Measurements from ENCODE around the gene CASQ2. TPM values are rescaled to one million over a fixed set of nuclear protein-coding genes. Genes with fewer than 3 reads are reported as not detected.

CASQ2 gene
- total and polyA plus RNA-seq, 2 of the 4 experiments (the other 2 are of a cell fraction), result not detected

DNA sequence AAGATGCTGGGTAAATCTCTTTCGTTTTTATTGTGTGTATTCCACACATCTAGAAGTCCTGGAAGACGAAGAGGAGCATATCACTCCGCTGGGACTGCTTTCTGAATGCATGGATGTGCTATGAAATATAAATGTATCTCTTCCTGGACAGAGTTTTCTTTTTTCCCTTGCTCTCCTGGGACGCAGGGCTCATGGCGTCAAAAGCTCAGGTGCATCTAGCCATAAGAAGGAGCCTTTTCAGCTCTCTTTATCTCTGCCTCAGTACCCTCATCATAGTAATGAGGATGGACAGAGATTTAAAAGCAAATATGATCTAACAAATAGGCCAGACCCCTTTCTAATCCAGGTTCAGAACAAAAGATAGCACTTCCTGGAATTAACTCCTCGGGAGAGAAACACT lies 27.5 kb upstream of the CASQ2 start:
- Histone ChIP-seq H3K56ac (ENCODE audit: extremely low read depth, insufficient read depth, low read length) (no peak overlapping the region), H3K18ac (ENCODE audit: low read depth, low read length) (no peak overlapping the region), H3K23ac (ENCODE audit: low read depth, low read length) (no peak overlapping the region), H2BK5ac (ENCODE audit: low read depth, low read length, poor library complexity, severe bottlenecking) (no peak overlapping the region), H3K36me3 (ENCODE audit: control insufficient read depth, insufficient read depth, low read length) (no peaks in the 10 kb centered on the region), H3K4me1 (ENCODE audit: control insufficient read depth, insufficient read depth, low read length) (no peaks in the 10 kb centered on the region), H4K5ac (ENCODE audit: low read depth, low read length) (no peak overlapping the region), H3K79me1 (ENCODE audit: low read depth in 1 of 2, low read length in 2 of 2) (no peaks in the 10 kb centered on the region), H2BK15ac (ENCODE audit: low read depth, low read length) (no peak overlapping the region), H3K4ac (ENCODE audit: low read depth, low read length) (no peak overlapping the region), H2AK5ac (ENCODE audit: low read depth, low read length) (no peak overlapping the region), H2BK120ac (ENCODE audit: low read depth, low read length) (no peak overlapping the region), H3K9ac (ENCODE audit: low read depth, low read length) (no peak overlapping the region), H4K8ac (ENCODE audit: low read depth in 2 of 2, low read length in 2 of 2) (no peak overlapping the region), H3K9me3 (ENCODE audit: control insufficient read depth, insufficient read depth, low read length) (no peaks in the 10 kb centered on the region), H3K9me1 (ENCODE audit: insufficient read depth, low read length) (no peaks in the 10 kb centered on the region), H3K27me3 (ENCODE audit: control insufficient read depth, insufficient read depth, low read length) (peaks cover 10% of the 10 kb centered on the region), H2AFZ (replicated peaks; ENCODE audit: low read length, poor library complexity) (no peak overlapping the region), H4K20me1 (ENCODE audit: insufficient read depth, low read length) (no peaks in the 10 kb centered on the region), H3K27ac (ENCODE audit: insufficient read depth, low read length) (no peak overlapping the region), H3K4me2 (ENCODE audit: low read depth, low read length) (no peak overlapping the region), H3K4me3 (ENCODE audit: insufficient read depth, low read depth, low read length) (no peak overlapping the region), H2AK9ac (replicated peaks; ENCODE audit: low read depth, low read length, poor library complexity) (no peak overlapping the region), H3K14ac (replicated peaks; ENCODE audit: low read depth, low read length) (no peak overlapping the region), H4K91ac (ENCODE audit: insufficient read depth, low read depth, low read length) (no peak overlapping the region), H2BK20ac (ENCODE audit: low read depth, low read length) (no peak overlapping the region)
- DNase-seq (no peak), ATAC-seq (ENCODE audit: low read depth) (no peak)
- intact Hi-C loops (cut with micrococcal nuclease) (no loop called here), dilution Hi-C loops (cut with HindIII; ENCODE audit: low sequenced_read_pairs, unreplicated experiment) (no loop called here), in situ Hi-C loops (cut with MboI; ENCODE audit: low sequenced_read_pairs) (no loop called here)
- CTCF ChIA-PET, result no interaction called here
- no CpG with 5 or more reads among the region's 6 CpGs for WGBS, 2 experiments (ENCODE audit: extremely low coverage in 2 of 2, insufficient read length in 1 of 2)
- no TSS peak for BruUV-seq (replicated peaks)
- POLR2A ChIA-PET (ENCODE audit: unreplicated experiment), result no interaction called here
- TF ChIP-seq, protein P1, sequence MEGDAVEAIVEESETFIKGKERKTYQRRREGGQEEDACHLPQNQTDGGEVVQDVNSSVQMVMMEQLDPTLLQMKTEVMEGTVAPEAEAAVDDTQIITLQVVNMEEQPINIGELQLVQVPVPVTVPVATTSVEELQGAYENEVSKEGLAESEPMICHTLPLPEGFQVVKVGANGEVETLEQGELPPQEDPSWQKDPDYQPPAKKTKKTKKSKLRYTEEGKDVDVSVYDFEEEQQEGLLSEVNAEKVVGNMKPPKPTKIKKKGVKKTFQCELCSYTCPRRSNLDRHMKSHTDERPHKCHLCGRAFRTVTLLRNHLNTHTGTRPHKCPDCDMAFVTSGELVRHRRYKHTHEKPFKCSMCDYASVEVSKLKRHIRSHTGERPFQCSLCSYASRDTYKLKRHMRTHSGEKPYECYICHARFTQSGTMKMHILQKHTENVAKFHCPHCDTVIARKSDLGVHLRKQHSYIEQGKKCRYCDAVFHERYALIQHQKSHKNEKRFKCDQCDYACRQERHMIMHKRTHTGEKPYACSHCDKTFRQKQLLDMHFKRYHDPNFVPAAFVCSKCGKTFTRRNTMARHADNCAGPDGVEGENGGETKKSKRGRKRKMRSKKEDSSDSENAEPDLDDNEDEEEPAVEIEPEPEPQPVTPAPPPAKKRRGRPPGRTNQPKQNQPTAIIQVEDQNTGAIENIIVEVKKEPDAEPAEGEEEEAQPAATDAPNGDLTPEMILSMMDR (conservative IDR thresholded peaks at IDR 0.05; ENCODE audit: low read depth, low read length), result no peak
- TF ChIP-seq MAZ (IDR thresholded peaks at IDR 0.05; ENCODE audit: borderline replicate concordance, low read depth, low read length), result no peak
- TF ChIP-seq MAFK (IDR thresholded peaks at IDR 0.05; ENCODE audit: low read depth, low read length), result no peak
- no peak for TF ChIP-seq MXI1 (IDR thresholded peaks at IDR 0.05; ENCODE audit: borderline replicate concordance, low read depth, low read length)
- TF ChIP-seq CEBPB (IDR thresholded peaks at IDR 0.05; ENCODE audit: low read depth, low read length), result no peak
- TF ChIP-seq RFX5 (IDR thresholded peaks at IDR 0.05; ENCODE audit: low read depth, low read length), result no peak
- TF ChIP-seq, protein P2, sequence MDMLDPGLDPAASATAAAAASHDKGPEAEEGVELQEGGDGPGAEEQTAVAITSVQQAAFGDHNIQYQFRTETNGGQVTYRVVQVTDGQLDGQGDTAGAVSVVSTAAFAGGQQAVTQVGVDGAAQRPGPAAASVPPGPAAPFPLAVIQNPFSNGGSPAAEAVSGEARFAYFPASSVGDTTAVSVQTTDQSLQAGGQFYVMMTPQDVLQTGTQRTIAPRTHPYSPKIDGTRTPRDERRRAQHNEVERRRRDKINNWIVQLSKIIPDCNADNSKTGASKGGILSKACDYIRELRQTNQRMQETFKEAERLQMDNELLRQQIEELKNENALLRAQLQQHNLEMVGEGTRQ (IDR thresholded peaks at IDR 0.05; ENCODE audit: low read depth, low read length), result no peak
- TF ChIP-seq POLR2A (IDR thresholded peaks at IDR 0.05; ENCODE audit: low read depth, low read length), result no peak
- TF ChIP-seq NFE2L2 (IDR thresholded peaks at IDR 0.05; ENCODE audit: low read depth, low read length), result no peak
- no peak for TF ChIP-seq RCOR1 (IDR thresholded peaks at IDR 0.05; ENCODE audit: insufficient replicate concordance, low read length)
- no peak for TF ChIP-seq RAD21 (IDR thresholded peaks at IDR 0.05; ENCODE audit: low read length)
- no peak for TF ChIP-seq SMC3 (IDR thresholded peaks at IDR 0.05; ENCODE audit: low read depth, low read length)
- TF ChIP-seq, protein P3, sequence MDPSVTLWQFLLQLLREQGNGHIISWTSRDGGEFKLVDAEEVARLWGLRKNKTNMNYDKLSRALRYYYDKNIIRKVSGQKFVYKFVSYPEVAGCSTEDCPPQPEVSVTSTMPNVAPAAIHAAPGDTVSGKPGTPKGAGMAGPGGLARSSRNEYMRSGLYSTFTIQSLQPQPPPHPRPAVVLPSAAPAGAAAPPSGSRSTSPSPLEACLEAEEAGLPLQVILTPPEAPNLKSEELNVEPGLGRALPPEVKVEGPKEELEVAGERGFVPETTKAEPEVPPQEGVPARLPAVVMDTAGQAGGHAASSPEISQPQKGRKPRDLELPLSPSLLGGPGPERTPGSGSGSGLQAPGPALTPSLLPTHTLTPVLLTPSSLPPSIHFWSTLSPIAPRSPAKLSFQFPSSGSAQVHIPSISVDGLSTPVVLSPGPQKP (IDR thresholded peaks at IDR 0.05; ENCODE audit: borderline replicate concordance, low read depth, low read length), result no peak
- TF ChIP-seq FOS (IDR thresholded peaks at IDR 0.05; ENCODE audit: low read depth, low read length), result no peak
- TF ChIP-seq CHD1 (IDR thresholded peaks at IDR 0.05; ENCODE audit: low read depth, low read length), result no peak
- TF ChIP-seq BHLHE40 (IDR thresholded peaks at IDR 0.05; ENCODE audit: low read depth, low read length), result no peak

Data from IMR-90 (cell line).